ENCODE data around the gene KRTAP9-8. TPM values are rescaled to one million over a fixed set of nuclear protein-coding genes. Genes with fewer than 3 reads are reported as not detected.
"Not testable (repeated sequence)": the region's sequence is repeated elsewhere in the genome, so short reads cannot be mapped to it uniquely, and the experiment has no call there.

Gene KRTAP9-8
- polyA plus RNA-seq, 1 donor, result not detected

DNA sequence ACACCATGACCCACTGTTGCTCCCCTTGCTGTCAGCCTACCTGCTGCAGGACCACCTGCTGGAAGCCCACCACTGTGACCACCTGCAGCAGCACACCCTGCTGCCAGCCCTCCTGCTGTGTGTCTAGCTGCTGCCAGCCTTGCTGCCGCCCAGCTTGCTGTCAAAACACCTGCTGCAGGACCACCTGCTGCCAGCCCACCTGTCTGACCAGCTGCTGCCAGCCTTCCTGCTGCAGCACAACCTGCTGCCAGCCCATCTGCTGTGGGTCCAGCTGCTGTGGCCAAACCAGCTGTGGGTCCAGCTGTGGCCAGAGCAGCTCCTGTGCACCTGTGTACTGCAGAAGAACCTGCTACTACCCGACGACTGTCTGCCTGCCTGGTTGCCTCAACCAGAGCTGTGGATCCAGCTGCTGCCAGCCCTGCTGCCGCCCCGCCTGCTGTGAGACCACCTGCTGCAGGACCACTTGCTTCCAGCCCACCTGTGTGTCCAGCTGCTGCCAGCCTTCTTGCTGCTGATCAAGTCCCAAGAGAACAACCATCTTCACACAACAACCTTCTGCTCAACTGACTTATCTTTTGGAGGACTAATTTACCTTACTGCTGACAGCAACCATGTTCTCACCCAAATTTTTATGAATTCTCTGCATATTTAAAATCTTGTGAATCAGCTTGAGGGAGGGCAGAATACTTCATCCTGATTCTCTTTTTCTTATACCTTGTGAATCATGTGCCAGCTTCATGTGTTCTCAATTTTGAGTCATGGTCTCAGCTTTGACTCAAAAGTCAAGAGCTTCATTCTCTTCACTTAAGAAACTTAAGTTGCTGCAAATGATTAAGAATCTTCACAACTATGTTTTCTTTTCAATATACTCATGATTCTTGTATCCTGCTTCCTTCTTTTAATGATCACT, 17.8 kb downstream of the KRTAP9-8 start, which contains the start of gene KRTAP9-9:
Gene KRTAP9-9 (plus strand): TSS at position 4 of the 910 bp plus-strand sequence.
- DNase-seq, result not testable (repeated sequence)

DNA sequence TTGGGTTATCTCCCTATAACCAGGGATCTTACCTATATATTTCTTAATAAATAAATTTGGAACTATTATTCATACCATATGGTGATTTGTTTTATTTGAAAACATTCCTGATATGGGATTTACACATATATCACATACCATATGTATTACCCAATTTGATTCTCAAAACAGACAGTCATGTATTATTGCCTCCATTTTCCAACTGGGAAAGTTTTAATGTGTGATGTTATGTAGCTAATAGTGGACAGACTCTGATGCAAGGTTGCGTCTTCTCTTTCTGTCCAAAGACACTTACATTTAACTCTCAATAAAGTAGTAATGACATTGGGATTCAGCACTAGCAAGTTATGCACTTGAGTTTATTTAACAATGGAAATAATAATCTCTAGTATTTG, 18.5 kb downstream of the KRTAP9-8 start:
- DNase-seq, result no peak

DNA sequence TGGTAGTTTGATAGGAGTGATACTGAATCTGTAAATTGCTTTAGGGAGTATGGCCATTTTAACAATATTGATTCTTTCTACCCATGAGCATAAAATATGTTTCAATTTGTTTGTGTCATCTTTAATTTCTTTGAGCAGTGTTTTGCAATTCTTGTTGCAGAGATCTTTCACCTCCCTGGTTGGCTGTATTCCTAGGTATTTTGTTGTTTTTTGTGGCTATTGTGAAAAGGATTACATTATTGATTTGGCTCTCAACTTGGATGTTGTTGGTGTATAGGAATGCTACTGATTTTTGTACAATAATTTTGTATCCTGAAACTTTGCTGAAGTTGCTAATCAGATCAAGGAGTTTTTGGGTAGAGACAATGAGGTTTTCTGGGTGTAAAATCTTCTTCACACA, 20.6 kb downstream of the KRTAP9-8 start:
- DNase-seq, result no peak

DNA sequence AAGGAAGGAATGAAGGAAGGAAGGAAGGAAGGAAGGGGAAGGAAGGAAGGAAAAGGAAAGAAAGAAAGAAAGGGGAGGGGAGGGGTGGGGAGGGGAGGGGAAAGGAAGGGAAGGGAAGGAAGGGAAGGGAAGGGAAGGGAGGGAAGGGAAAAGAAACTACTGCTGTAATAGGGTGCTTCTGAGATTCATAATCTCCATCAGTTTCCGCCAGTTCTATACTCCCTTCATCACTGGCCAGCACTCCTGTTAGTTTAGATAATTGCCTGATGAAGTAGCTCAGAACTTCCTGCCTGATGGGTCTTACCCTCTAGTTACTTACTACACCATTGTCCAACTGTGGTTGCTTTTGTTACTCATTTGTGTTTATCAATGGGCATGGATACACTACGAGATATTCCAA, 25.4 kb downstream of the KRTAP9-8 start:
- DNase-seq, result no peak

DNA sequence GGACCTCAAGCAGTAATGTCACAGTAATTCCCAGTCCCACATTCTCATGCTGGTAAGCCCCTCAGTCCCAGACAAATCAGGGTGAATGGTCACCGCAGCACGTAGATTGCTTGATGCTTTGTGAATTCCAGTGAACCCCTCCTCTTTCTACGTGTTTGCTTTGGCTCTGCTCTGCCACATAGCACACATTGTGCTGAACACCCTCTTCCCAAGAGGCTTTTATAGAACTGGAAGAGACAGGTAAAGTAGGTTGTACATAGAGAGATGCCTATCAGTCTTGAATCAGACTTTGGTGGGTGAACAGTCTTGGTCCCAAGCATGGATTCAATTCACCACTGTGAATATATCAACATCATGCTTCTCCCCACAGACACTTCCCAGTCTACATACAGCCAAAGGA, 26.8 kb downstream of the KRTAP9-8 start:
- DNase-seq, result no peak

DNA sequence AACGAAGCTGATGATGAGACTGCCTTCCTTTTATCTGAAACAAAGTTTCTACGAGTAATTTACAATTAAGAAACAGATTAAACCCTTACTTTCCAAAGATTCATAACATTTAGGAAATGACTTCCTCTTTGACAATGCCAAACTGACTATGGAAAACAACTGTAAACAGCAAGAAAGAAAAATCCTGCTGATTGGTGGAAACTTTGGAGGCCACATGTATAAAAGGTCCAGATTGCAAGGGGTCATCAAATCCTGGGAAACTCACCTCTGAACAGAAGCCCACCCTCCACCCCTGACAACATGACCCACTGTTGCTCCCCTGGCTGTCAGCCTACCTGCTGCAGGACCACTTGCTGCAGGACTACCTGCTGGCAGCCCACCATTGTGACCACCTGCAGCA, 27.3 kb downstream of the KRTAP9-8 start, which contains the start of gene KRTAP9-6:
Gene KRTAP9-6 (plus strand): TSS at position 301 of the 400 bp plus-strand sequence. CDS start 0 bp downstream, at position 301.
- DNase-seq, result no peak

DNA sequence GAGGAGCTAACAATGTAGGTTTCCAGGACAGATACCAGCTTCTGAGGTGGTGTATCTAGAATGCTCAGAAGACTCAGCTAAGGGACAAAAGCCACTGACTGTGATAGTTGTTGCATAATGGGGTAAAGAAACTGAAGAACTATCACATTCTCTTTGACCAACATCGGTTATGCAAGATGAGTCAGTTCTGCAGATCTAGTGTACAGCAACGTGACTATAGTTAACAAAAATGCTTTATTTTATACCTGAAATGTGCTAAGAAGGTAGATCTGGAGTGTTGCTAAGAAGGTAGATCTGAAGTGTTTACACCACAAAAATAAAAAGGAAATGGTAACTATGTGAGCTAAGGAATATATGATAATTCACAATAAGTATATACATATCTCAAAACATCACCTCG, 29.9 kb downstream of the KRTAP9-8 start:
- no peak for DNase-seq

DNA sequence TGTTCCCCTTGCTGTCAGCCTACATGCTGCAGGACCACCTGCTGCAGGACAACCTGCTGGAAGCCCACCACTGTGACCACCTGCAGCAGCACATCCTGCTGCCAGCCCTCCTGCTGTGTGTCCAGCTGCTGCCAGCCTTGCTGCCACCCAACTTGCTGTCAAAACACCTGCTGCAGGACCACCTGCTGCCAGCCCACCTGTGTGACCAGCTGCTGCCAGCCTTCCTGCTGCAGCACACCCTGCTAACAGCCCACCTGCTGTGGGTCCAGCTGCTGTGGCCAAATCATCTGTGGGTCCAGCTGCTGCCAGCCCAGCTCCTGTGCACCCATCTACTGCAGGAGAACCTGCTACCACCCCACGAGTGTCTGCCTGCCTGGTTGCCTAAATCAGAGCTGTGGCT, 33.5 kb downstream of the KRTAP9-8 start:
- not testable (repeated sequence) for DNase-seq

DNA sequence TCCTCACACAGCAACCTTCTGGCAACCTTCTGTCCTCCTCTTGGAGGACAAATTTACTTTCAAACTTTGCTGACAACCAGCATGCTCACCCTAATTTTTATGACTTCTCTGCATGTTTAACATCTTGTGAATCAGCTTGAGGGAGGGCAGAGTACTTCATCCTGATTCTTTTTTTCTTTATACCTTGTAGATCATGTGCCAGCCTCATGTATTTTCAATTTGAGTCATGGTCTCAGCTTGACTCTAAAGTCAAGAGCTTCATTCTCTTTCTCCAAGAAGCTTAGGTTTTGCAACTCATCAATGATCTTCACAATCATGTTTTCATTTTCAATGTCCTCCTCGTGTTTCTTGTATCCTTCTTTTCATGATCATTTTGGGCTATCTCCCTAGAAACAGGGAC, 34.1 kb downstream of the KRTAP9-8 start:
- DNase-seq, result no peak

DNA sequence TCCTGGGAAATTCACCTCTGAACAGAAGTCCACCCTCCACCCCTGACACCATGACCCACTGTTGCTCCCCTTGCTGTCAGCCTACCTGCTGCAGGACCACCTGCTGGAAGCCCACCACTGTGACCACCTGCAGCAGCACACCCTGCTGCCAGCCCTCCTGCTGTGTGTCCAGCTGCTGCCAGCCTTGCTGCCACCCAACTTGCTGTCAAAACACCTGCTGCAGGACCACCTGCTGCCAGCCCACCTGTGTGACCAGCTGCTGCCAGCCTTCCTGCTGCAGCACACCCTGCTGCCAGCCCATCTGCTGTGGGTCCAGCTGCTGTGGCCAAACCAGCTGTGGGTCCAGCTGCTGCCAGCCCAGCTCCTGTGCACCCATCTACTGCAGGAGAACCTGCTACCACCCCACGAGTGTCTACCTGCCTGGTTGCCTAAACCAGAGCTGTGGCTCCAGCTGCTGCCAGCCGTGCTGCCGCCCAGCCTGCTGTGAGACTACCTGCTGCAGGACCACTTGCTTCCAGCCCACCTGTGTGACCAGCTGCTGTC, 37.9 kb downstream of the KRTAP9-8 start, which contains the start of gene KRTAP9-7:
Gene KRTAP9-7 (plus strand): TSS at position 51 of the 543 bp plus-strand sequence. CDS start 0 bp downstream, at position 51.
- DNase-seq, result not testable (repeated sequence)

DNA sequence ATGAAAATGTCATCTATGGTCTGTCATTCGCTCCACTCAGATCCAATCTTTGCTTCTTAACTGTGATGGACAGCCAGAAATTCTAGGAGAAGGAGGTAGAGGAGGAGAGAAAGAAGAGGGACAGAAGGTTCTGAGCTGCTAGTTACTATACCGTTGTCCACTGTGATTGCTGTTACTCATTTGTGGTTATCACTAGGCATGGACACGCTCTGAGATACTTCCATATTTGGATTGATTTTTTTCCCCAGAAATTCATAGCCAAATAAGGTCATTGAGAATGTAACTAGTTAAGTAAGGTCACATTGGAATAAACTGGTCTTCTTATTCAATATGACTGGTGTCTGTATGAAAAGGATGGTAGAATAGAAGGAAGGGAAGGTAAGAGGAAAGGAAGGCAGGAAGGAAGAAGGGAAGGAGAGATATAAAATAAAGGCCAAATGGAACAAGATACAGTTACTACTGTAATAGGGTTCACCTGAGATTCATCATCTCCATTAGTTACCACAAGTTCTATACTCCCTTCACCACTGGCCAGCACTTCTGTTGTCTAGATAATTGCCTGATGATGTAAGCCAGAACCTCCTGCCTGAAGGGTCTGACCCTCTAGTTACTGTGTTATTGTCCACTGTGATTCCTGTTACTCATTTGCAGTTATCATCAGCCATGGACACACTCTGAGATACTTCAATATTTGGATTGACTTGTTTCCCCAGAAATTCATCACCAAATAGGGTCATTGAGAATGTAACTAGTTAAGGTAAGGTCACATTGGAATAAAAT, 40.6 kb downstream of the KRTAP9-8 start:
- no peak for DNase-seq

DNA sequence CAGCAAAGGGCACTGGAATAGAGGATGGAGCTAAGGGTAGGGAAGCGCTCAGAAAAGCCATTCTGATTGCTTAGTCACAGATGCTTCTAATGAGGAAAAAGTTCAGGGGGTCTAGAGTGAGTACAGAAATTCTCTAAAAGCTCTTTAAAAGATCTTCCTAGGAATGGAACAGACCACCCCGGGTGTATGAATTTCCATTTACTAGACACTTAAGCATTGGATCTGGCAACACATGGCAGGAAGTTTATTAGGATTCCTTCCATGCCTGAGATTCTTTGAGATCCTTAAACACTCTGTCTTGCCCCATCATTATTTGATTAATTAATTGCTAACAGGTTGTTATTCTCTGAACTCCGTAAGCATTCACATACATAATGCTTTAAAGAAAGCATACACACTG, 46.2 kb downstream of the KRTAP9-8 start:
- no peak for DNase-seq

DNA sequence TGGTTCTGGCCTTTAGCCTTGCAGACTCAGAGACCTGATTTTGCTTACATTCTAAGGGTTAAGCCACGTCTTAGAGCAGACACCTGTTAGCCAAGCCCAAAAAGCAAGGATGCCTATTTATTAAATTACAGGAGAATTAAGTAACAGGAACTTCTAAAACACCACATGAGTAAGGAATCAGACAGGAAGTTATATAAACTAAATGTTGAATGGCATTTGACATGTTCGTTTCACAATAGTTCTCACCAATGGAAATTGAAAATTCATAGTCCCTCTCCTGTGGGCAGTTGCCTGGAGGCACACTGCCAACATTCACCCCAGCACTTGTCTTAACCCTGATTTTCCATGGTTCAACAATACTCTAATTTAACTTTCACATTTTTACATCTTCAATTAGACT, 46.7 kb downstream of the KRTAP9-8 start:
- no peak for DNase-seq

DNA sequence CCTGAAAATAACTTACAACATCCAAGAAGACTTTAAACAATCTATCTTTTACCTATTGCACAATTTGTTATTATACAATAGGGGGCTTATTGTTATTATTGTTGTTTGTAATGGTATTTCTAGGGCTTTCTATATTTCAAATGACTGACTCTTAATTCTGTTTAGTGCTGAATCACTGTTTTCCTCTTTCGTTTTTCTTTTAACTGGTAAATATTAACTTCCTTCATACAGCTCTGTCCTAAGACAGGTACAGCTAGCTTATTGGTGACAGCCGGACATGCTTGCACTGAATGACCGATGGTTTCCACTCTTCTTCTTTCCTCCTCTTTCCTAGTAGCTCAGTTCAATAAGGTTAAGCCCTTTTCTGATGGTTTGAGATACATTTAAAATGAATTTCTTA, 49.3 kb downstream of the KRTAP9-8 start:
- DNase-seq, result no peak

Other genes starting within 250 kb of the KRTAP9-8 start
- not detected for gene KRTAP3-3, start 243.8 kb upstream of the KRTAP9-8 start, polyA plus RNA-seq (ENCODE audit: insufficient read length)
- gene KRTAP3-2, start 238.1 kb upstream of the KRTAP9-8 start, polyA plus RNA-seq (ENCODE audit: insufficient read length), result not detected
- not detected for gene KRTAP3-1, start 228.9 kb upstream of the KRTAP9-8 start, polyA plus RNA-seq (ENCODE audit: insufficient read length)
- not detected for gene KRTAP1-5, start 210.8 kb upstream of the KRTAP9-8 start, polyA plus RNA-seq (ENCODE audit: insufficient read length)
- gene KRTAP1-4, start 207.8 kb upstream of the KRTAP9-8 start, polyA plus RNA-seq (ENCODE audit: insufficient read length), result not detected
- gene KRTAP1-3, start 203.1 kb upstream of the KRTAP9-8 start, polyA plus RNA-seq (ENCODE audit: insufficient read length), result not detected
- not detected for gene KRTAP1-1, start 196.5 kb upstream of the KRTAP9-8 start, polyA plus RNA-seq (ENCODE audit: insufficient read length)
- not detected for gene KRTAP2-1, start 190.7 kb upstream of the KRTAP9-8 start, polyA plus RNA-seq (ENCODE audit: insufficient read length)
- not detected for gene KRTAP2-2, start 182.8 kb upstream of the KRTAP9-8 start, polyA plus RNA-seq (ENCODE audit: insufficient read length)
- gene KRTAP2-3, start 177.9 kb upstream of the KRTAP9-8 start, polyA plus RNA-seq (ENCODE audit: insufficient read length), result not detected
- gene KRTAP2-4, start 172.1 kb upstream of the KRTAP9-8 start, polyA plus RNA-seq (ENCODE audit: insufficient read length), result not detected
- not detected for gene KRTAP4-7, start 153.8 kb upstream of the KRTAP9-8 start, polyA plus RNA-seq (ENCODE audit: insufficient read length)
- not detected for gene KRTAP4-8, start 139.9 kb upstream of the KRTAP9-8 start, polyA plus RNA-seq (ENCODE audit: insufficient read length)
- gene KRTAP4-16, start 135.8 kb upstream of the KRTAP9-8 start, polyA plus RNA-seq (ENCODE audit: insufficient read length), result not detected
- not detected for gene KRTAP4-9, start 132.6 kb upstream of the KRTAP9-8 start, polyA plus RNA-seq (ENCODE audit: insufficient read length)
- gene KRTAP4-11, start 119.6 kb upstream of the KRTAP9-8 start, polyA plus RNA-seq (ENCODE audit: insufficient read length), result not detected
- not detected for gene KRTAP4-12, start 113.8 kb upstream of the KRTAP9-8 start, polyA plus RNA-seq (ENCODE audit: insufficient read length)
- not detected for gene KRTAP4-6, start 97.5 kb upstream of the KRTAP9-8 start, polyA plus RNA-seq (ENCODE audit: insufficient read length)
- gene KRTAP4-5, start 88.2 kb upstream of the KRTAP9-8 start, polyA plus RNA-seq (ENCODE audit: insufficient read length), result not detected
- not detected for gene KRTAP4-4, start 77.3 kb upstream of the KRTAP9-8 start, polyA plus RNA-seq (ENCODE audit: insufficient read length)
- not detected for gene KRTAP4-3, start 69.8 kb upstream of the KRTAP9-8 start, polyA plus RNA-seq (ENCODE audit: insufficient read length)
- not detected for gene KRTAP4-2, start 59.8 kb upstream of the KRTAP9-8 start, polyA plus RNA-seq (ENCODE audit: insufficient read length)
- gene KRTAP4-1, start 53.1 kb upstream of the KRTAP9-8 start, polyA plus RNA-seq (ENCODE audit: insufficient read length), result not detected
- not detected for gene KRTAP9-1, start 48.1 kb upstream of the KRTAP9-8 start, polyA plus RNA-seq (ENCODE audit: insufficient read length)
- not detected for gene KRTAP9-2, start 11.4 kb upstream of the KRTAP9-8 start, polyA plus RNA-seq (ENCODE audit: insufficient read length)
- gene KRTAP9-3, start 5.5 kb upstream of the KRTAP9-8 start, polyA plus RNA-seq (ENCODE audit: insufficient read length), result not detected
- gene KRTAP9-4, start 11.7 kb downstream of the KRTAP9-8 start, polyA plus RNA-seq (ENCODE audit: insufficient read length), result not detected
- gene KRTAP9-9, start 17.4 kb downstream of the KRTAP9-8 start, polyA plus RNA-seq (ENCODE audit: insufficient read length), result not detected
- gene KRTAP9-6, start 27.4 kb downstream of the KRTAP9-8 start, polyA plus RNA-seq (ENCODE audit: insufficient read length), result 0.42 TPM
- not detected for gene KRTAP9-7, start 37.7 kb downstream of the KRTAP9-8 start, polyA plus RNA-seq (ENCODE audit: insufficient read length)
- not detected for gene KRTAP29-1, start 64.9 kb downstream of the KRTAP9-8 start, polyA plus RNA-seq (ENCODE audit: insufficient read length)
- not detected for gene KRTAP16-1, start 71.3 kb downstream of the KRTAP9-8 start, polyA plus RNA-seq (ENCODE audit: insufficient read length)
- not detected for gene KRTAP17-1, start 77.7 kb downstream of the KRTAP9-8 start, polyA plus RNA-seq (ENCODE audit: insufficient read length)
- gene KRT33A, start 112.8 kb downstream of the KRTAP9-8 start, polyA plus RNA-seq (ENCODE audit: insufficient read length), result not detected
- not detected for gene KRT33B, start 131.8 kb downstream of the KRTAP9-8 start, polyA plus RNA-seq (ENCODE audit: insufficient read length)
- gene KRT34, start 144.3 kb downstream of the KRTAP9-8 start, polyA plus RNA-seq (ENCODE audit: insufficient read length), result not detected
- not detected for gene KRT31, start 159.6 kb downstream of the KRTAP9-8 start, polyA plus RNA-seq (ENCODE audit: insufficient read length)
- gene KRT37, start 186.6 kb downstream of the KRTAP9-8 start, polyA plus RNA-seq (ENCODE audit: insufficient read length), result not detected
- gene KRT38, start 203.0 kb downstream of the KRTAP9-8 start, polyA plus RNA-seq (ENCODE audit: insufficient read length), result not detected
- not detected for gene KRT32, start 229.4 kb downstream of the KRTAP9-8 start, polyA plus RNA-seq (ENCODE audit: insufficient read length)
- not detected for gene KRT35, start 243.2 kb downstream of the KRTAP9-8 start, polyA plus RNA-seq (ENCODE audit: insufficient read length)

All from left kidney (tissue), 2 donors.